Heart left ventricle (tissue), 16 donors: ENCODE data around the gene SASH3. TPM values are rescaled to one million over a fixed set of nuclear protein-coding genes. Genes with fewer than 3 reads are reported as not detected.

ENCODE experiments used
- ATAC-seq, 4 donors: fragments of 200-7000 bp; cut with Tn5 transposase; one replicate each; pipeline ENCODE4 v1.9.1; 2020 to 2022; ENCODE audit warnings: moderate library complexity in 4 of 4, mild to moderate bottlenecking in 3 of 4, moderate number of reproducible peaks in 1 of 4
- DNase-seq, 5 donors: peaks; one replicate each; pipeline ENCODE4 v3.0.0-alpha.2; 2020
- H3K27ac ChIP-seq, 12 donors: fragments of 200-600 bp; sonication (generic) in 4 of 12; one replicate each; pipeline versions ENCODE4 v1.5.0 to v1.8.0; 2016 to 2022; ENCODE audit warnings: mild to moderate bottlenecking in 2 of 12
- H3K27me3 ChIP-seq, 9 donors: fragments of 200-600 bp; sonication (generic) in 2 of 9; one replicate each; pipeline versions ENCODE4 v1.5.1 to v1.8.0; 2016 to 2022; ENCODE audit warnings: mild to moderate bottlenecking in 3 of 9
- H3K36me3 ChIP-seq, 9 donors: fragments of 200-600 bp; sonication (generic) in 2 of 9; one replicate each; pipeline versions ENCODE4 v1.5.0 to v1.8.0; 2018 to 2022; ENCODE audit warnings: mild to moderate bottlenecking in 2 of 9
- H3K4me1 ChIP-seq, 12 donors: fragments of 200-600 bp; sonication (generic) in 4 of 12; one replicate each; pipeline versions ENCODE4 v1.5.0 to v1.8.0; 2016 to 2022; ENCODE audit warnings: mild to moderate bottlenecking in 3 of 12
- H3K4me3 ChIP-seq, 12 donors: fragments of 200-600 bp; sonication (generic) in 4 of 12; one replicate each; pipeline versions ENCODE4 v1.5.0 to v1.8.0; 2017 to 2022; ENCODE audit warnings: mild to moderate bottlenecking in 9 of 12, moderate library complexity in 4 of 12
- H3K9me3 ChIP-seq, 12 donors: fragments of 200-600 bp; sonication (generic) in 4 of 12; one replicate each; pipeline versions ENCODE4 v1.5.0 to v1.8.0; 2016 to 2022; ENCODE audit warnings: mild to moderate bottlenecking in 1 of 12
- POLR2A ChIP-seq, 2 donors: fragments of 450-650 bp; IDR thresholded peaks; one replicate each; pipeline ENCODE4 v1.6.1; 2017; ENCODE audit warnings: antibody characterized with exemption in 2 of 2, mild to moderate bottlenecking in 2 of 2, moderate library complexity in 2 of 2
- WGBS, 4 donors: extraction: QIAGEN DNeasy Blood & Tissue Kit in 2 of 4; methylation state at CpG; one replicate each; pipeline versions ENCODE4 v1.1.5 to v1.1.7; 2013 to 2018; 5-methylcytosine and 5-hydroxymethylcytosine counted together
- intact Hi-C, 10 donors: fragments of 100-400 bp; cut with DNase I; formaldehyde crosslinking; loops; one replicate each; pipeline versions ENCODE4 v1.11.1 to v1.14.2; 2022
- polyA plus RNA-seq, 2 donors: library from polyadenylated mRNA; stranded (reverse); fragments of 200-250 nt; gene quantifications; one replicate each; pipeline ENCODE4 v1.2.3, GENCODE V29; 2013
- total RNA-seq, 9 donors: library from RNA; depleted of rRNA in 2 of 9; stranded (reverse); fragments of >200 nt in 2 of 9; fragmentation: NEBNext Ultra II Directional in 3 of 9; extraction: Animal tissue kit (Norgen Biotek cat#: 25700) in 3 of 9; gene quantifications; one replicate each; pipeline versions ENCODE4 v1.1.0 to v1.2.4, GENCODE V29; 2016 to 2023
- TF ChIP-seq, protein P1 (sequence below), 12 donors: fragments of 200-600 bp; sonication (generic) in 4 of 12; IDR thresholded peaks; one replicate each; pipeline versions ENCODE4 v1.5.0 to v1.8.0; 2018 to 2022; ENCODE audit warnings: antibody characterized with exemption in 12 of 12, mild to moderate bottlenecking in 5 of 12
- donor health status: ischemic (EF 13 %, LVEDD 7.1; RV severe dilation, severe dysfunction).
- donor health status: healthy with polysubstance abuse.
- donor health status: DM: no; HTN: yes; CAD: no.
- donor health status: DM: no; HTN: no; CAD: no.
- donor health status: ischemic (EF 25% LVEDD 6.9; RV normal size, moderate dysfunction).
- donor health status: ischemic (EF 25% LVEDD 5.7; RV mildly dilated, moderate dysfunction).
- donor health status: healthy.
- donor health status: DM: yes; HTN: yes; CAD: no.
- donor health status: ischemic (EF 35%, LVEDD 5.7; RV mildly dilated, moderate dysfunction).
- donor health status: nonischemic (EF 11% LVEDD 7.7; RV severe dilation, severe dysfunction).
- donor health status: DM: yes; HTN: yes; CAD: no.
- donor health status: PGD.
- donor health status: ischemic (EF 29% LVEDD 5.4; RV normal size, mild dysfunction).
- donor health status: nonischemic (EF 23%, LVEDD 6.1; RV moderate dilation, normal function).

The SASH3 gene
- total and polyA plus RNA-seq, 11 donors: 0.61 to 27.8 (median 1.6) TPM

DNA sequence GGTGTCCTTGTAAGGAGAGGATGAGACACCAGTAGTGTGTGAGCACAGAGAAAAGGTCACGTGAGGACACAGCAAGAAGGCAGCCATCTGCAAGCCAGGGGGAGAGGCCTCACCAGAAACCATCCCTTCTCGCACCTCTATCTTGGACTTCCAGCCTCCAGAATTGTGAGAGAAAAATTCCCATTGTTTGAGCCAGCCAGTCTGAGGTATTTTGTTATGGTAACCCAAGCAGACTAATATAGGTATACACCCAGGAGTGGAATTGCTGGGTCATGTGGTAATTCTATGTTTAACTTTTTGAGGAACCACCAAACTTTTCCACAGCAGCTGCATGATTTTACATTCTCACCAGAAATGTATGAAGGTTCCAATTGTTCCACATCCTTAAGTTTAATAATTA is 38.4 kb downstream of the SASH3 start:
- ATAC-seq: no peak
- Histone ChIP-seq H3K4me3 (no peak overlapping the region), H3K27me3 (no peaks in the 10 kb centered on the region), H3K9me3 (no peaks in the 10 kb centered on the region), H3K36me3 (peaks cover 0 to 18% (median 0%) of the 10 kb centered on the region in 9 donors), H3K27ac (no peak overlapping the region), H3K4me1 (no peaks in the 10 kb centered on the region)
- WGBS, 4 donors: 67 to 96% (median 90%) methylated on average over 2 of the region's 2 CpGs
- intact Hi-C loops: loop anchor here in 1 of 10 donors (10.0 kb wide), 1 partner anchor 53 kb away; no protein-coding TSS in a partner anchor
- no peak for TF ChIP-seq POLR2A (IDR thresholded peaks at IDR 0.05)
- TF ChIP-seq, protein P1, sequence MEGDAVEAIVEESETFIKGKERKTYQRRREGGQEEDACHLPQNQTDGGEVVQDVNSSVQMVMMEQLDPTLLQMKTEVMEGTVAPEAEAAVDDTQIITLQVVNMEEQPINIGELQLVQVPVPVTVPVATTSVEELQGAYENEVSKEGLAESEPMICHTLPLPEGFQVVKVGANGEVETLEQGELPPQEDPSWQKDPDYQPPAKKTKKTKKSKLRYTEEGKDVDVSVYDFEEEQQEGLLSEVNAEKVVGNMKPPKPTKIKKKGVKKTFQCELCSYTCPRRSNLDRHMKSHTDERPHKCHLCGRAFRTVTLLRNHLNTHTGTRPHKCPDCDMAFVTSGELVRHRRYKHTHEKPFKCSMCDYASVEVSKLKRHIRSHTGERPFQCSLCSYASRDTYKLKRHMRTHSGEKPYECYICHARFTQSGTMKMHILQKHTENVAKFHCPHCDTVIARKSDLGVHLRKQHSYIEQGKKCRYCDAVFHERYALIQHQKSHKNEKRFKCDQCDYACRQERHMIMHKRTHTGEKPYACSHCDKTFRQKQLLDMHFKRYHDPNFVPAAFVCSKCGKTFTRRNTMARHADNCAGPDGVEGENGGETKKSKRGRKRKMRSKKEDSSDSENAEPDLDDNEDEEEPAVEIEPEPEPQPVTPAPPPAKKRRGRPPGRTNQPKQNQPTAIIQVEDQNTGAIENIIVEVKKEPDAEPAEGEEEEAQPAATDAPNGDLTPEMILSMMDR (IDR thresholded peaks at IDR 0.05): no peak
- DNase-seq: no peak

DNA sequence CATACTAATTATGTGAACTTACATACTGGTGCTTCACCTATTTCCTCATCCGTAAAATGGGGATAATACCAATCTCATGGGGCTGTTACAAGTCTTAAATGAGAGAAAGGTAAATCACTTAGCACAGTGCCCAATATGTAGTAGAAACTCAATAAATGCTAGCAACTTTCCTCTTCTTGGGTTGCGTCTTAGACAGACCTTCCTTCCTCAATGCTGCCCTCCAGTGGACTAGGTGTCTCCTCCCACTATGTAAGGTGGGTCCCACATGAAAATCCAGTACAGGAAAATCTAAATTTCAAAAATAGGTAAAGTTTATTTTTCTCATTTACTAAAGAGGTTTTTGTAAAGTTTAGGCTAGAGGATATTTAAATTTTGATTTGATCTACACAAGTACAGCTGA is 43.4 kb downstream of the SASH3 start:
- no peak overlapping the region for H3K4me3 ChIP-seq
- TF ChIP-seq, protein P1 (IDR thresholded peaks at IDR 0.05): peak in 11 of 12 donors; percentile 15 to 58 (median 44)
- TF ChIP-seq POLR2A (IDR thresholded peaks at IDR 0.05): no peak
- H3K4me1 ChIP-seq: no peaks in the 10 kb centered on the region
- ATAC-seq (peak in 2 of 4 donors; percentile 34 to 65), DNase-seq (peak in 2 of 5 donors; percentile 13 to 30)
- WGBS, 4 donors: 48 to 87% (median 65%) methylated on average over 2 of the region's 2 CpGs
- intact Hi-C loops: loop anchor here in 6 of 10 donors (2.0 to 10.0 kb wide), 6 partner anchors 66 to 218 kb away; no protein-coding TSS in a partner anchor
- no peaks in the 10 kb centered on the region for H3K27me3 ChIP-seq
- peaks cover 0 to 20% (median 4%) of the 10 kb centered on the region in 9 donors for H3K36me3 ChIP-seq
- H3K27ac ChIP-seq: no peak overlapping the region
- no peaks in the 10 kb centered on the region for H3K9me3 ChIP-seq

DNA sequence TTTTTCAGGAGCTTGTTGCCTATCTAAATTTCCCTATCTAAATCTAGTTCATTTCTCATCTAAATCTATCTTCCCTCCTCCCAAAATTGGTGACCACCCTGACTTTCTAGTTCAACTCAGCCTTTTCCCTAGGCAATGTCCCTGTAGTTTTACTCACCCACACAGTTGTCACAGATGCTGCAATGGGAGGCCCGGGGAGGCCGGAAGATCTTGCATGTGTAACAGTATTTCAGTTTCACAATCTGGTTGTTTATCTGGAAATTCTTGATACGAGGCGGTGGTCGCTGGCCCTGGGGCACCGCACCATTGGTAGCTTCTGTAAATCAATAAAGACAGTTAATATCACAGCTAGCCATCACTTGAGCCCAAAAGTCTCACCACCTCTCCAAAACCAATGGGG is 43.8 kb downstream of the SASH3 start:
- intact Hi-C loops: loop anchor here in 6 of 10 donors (2.0 to 10.0 kb wide), 6 partner anchors 66 to 219 kb away; no protein-coding TSS in a partner anchor
- no peak overlapping the region for H3K27ac ChIP-seq
- no peak overlapping the region for H3K4me3 ChIP-seq
- H3K36me3 ChIP-seq: peaks cover 0 to 22% (median 4%) of the 10 kb centered on the region in 9 donors
- H3K9me3 ChIP-seq: no peaks in the 10 kb centered on the region
- ATAC-seq (no peak), DNase-seq (no peak)
- H3K4me1 ChIP-seq: no peaks in the 10 kb centered on the region
- no peaks in the 10 kb centered on the region for H3K27me3 ChIP-seq
- TF ChIP-seq, protein P1 (IDR thresholded peaks at IDR 0.05): peak in 1 of 12 donors; percentile 2
- no peak for TF ChIP-seq POLR2A (IDR thresholded peaks at IDR 0.05)
- 85 to 91% (median 89%) methylated on average over 6 of the region's 6 CpGs for WGBS, 4 donors

DNA sequence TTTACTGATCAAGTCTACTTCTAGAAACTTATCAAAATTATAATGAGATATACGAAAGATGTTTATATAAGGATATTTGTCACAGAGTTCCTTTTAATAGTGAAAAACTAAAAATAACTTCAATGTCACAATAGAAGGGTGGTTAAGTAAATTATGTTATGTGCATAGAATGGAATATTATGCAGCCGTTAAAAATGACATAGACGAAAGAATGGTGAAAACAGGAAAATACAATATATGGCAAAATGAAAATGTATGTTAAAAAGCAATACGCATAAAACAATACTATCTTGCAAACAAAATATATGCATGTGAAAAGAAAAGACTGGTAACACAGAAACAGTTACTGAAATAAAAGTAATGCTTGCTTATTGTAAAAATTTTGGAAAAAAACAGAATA is 44.9 kb downstream of the SASH3 start:
- TF ChIP-seq, protein P1 (IDR thresholded peaks at IDR 0.05): no peak
- TF ChIP-seq POLR2A (IDR thresholded peaks at IDR 0.05): no peak
- ATAC-seq: no peak
- DNase-seq: no peak
- H3K9me3 ChIP-seq: no peaks in the 10 kb centered on the region
- no peak overlapping the region for H3K27ac ChIP-seq
- H3K27me3 ChIP-seq: no peaks in the 10 kb centered on the region
- H3K4me3 ChIP-seq: no peak overlapping the region
- 92 to 97% (median 96%) methylated on average over 4 of the region's 4 CpGs for WGBS, 4 donors
- intact Hi-C loops: loop anchor here in 7 of 10 donors (5.0 to 10.0 kb wide), 5 partner anchors 67 to 220 kb away; no protein-coding TSS in a partner anchor
- H3K36me3 ChIP-seq: peaks cover 0 to 27% (median 4%) of the 10 kb centered on the region in 9 donors
- H3K4me1 ChIP-seq: no peaks in the 10 kb centered on the region
